Endothelial cell of umbilical vein (primary cell): Measurements from ENCODE around the gene AGBL4.

Experiments
- CTCF ChIP-seq, 2 donors: IDR thresholded peaks; 1 replicate in 1 of 2; 2 replicates in 1 of 2; pipeline ENCODE4 v1.5.1; 2011; ENCODE audit warnings: low read length in 2 of 2, mild to moderate bottlenecking in 2 of 2, moderate library complexity in 2 of 2, control low read depth in 1 of 2, inconsistent platforms in 1 of 2, low read depth in 1 of 2; ENCODE audit not compliant: insufficient read depth in 1 of 2; ENCODE audit errors: extremely low read depth in 1 of 2
- EZH2 ChIP-seq: IDR thresholded peaks from 2 replicates; pipeline ENCODE4 v1.6.1; 2012; ENCODE audit warnings: borderline replicate concordance, low read depth, mild to moderate bottlenecking, moderate library complexity, low read length, inconsistent platforms; ENCODE audit not compliant: severe bottlenecking
- GATA2 ChIP-seq: IDR thresholded peaks from 2 replicates; pipeline ENCODE4 v1.7.0; 2011; ENCODE audit warnings: low read depth, mild to moderate bottlenecking, moderate library complexity, mixed read lengths, low read length; ENCODE audit not compliant: insufficient read length, insufficient read depth
- MYC ChIP-seq: IDR thresholded peaks from one replicate; pipeline ENCODE4 v1.6.1; 2011; ENCODE audit warnings: mild to moderate bottlenecking, low read depth, low read length
- POLR2A ChIP-seq: IDR thresholded peaks from 2 replicates; pipeline ENCODE4 v1.6.1; 2012; ENCODE audit warnings: low read depth, mild to moderate bottlenecking, control low read depth, low read length

GRCh38 chr1:49627781-49628180 is 396.0 kb downstream of the AGBL4 start:
- TF ChIP-seq MYC (no peak), EZH2 (no peak), CTCF (IDR thresholded peaks at IDR 0.05; ENCODE audit: extremely low read depth in 1 of 2, insufficient read depth in 1 of 2, low read depth in 1 of 2, low read length in 2 of 2) (no peak), GATA2 (no peak), POLR2A (no peak)
